Fibroblast of pulmonary artery (primary cell): ENCODE data around the gene ENTPD1.
A peak's percentile ranks its signal among the peaks of the same experiment; 100 is the strongest.
"Not testable (repeated sequence)": the region's sequence is repeated elsewhere in the genome, so short reads cannot be mapped to it uniquely, and the experiment has no call there.

Source experiments
- DNase-seq: peaks from one replicate; pipeline ENCODE4 v3.0.0-alpha.2; 2010; ENCODE audit warnings: low read depth
- H3K4me3 ChIP-seq: replicated peaks from 2 replicates; pipeline ENCODE4 v1.5.1; 2011; ENCODE audit warnings: low read depth, mild to moderate bottlenecking, control low read depth, low read length, moderate library complexity
- CTCF ChIP-seq: IDR thresholded peaks from 2 replicates; pipeline ENCODE4 v1.5.1; 2011; ENCODE audit warnings: mild to moderate bottlenecking, control low read depth, low read length, inconsistent platforms; ENCODE audit errors: missing control alignments

ENTPD1 gene

GRCh38 chr10:95728526-95728925, 27.4 kb upstream of the ENTPD1 start:
- no peak overlapping the region for H3K4me3 ChIP-seq
- DNase-seq: peak; percentile 58
- no peak for TF ChIP-seq CTCF

DNA sequence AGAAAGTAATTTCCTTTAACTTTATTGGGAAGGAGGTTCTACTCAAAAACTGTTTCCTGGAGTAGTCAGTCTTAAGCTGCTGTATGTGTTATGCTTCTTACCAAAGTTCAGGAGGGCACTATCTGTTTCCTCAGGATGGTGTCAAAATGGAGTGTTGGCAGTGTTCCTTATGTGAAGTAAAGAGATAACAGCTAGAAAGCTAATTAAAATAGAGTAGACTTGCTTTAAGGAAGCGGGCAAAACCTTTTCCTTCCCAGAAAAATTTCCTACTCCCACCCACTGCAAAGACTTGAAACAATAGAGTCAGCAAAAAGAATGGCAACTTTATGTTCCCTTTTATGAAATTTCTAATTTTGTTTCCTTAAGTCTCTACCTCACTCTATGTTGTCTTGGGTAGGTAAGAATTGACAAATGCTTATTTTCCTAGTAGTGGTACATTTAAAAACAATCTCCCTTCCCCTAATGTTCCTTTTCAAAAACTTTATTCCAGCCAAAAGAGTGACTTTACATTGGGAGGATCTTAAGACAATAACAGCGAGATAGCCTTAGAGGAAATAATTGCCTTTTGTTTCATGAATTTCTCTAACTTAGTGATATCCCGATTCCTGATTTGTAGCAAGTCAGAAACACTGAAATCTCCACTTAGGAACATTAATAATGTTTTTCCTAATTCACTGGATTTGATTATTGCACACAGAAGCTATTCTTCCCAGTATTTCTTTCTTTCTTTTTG, 26.5 kb upstream of the ENTPD1 start:
- DNase-seq: no peak

DNA sequence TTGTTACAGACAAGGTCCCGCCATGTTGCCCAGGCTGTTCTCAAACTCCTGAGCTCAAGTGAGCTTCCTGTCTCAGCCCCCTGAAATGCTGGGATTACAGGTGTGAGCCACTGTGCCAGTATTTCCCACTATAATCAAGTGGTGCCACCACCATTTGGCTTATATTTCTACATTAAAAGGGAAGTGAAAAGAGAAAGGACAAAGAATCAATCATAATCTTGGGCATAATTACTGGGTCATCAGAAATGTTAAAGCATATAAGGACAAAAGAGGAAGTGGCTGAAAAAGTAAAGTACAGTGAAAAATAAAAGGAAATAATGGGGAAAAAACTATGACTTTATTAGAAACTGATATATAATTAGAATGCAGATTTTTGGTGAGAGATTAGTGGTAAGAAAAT, 25.7 kb upstream of the ENTPD1 start:
- H3K4me3 ChIP-seq: no peak overlapping the region
- no peak for TF ChIP-seq CTCF
- no peak for DNase-seq

More for the DNA sequence above, 26.5 kb upstream of the ENTPD1 start:
- H3K4me3 ChIP-seq: no peak overlapping the region
- no peak for TF ChIP-seq CTCF

- not testable (repeated sequence) for H3K4me3 ChIP-seq, DNase-seq
Measured at GRCh38 chr10:95732907-95733306, 23.1 kb upstream of the ENTPD1 start.

- H3K4me3 ChIP-seq: no peak overlapping the region
- TF ChIP-seq CTCF: no peak
- DNase-seq: no peak
Measured at GRCh38 chr10:95739056-95739455, 16.9 kb upstream of the ENTPD1 start.

GRCh38 chr10:95741807-95742467, 14.0 kb upstream of the ENTPD1 start:
- peak; percentile 46 for TF ChIP-seq CTCF
- DNase-seq: peak; percentile 92
- no peak overlapping the region for H3K4me3 ChIP-seq

GRCh38 chr10:95742485-95742884, 13.5 kb upstream of the ENTPD1 start:
- no peak overlapping the region for H3K4me3 ChIP-seq
- no peak for TF ChIP-seq CTCF
- DNase-seq: peak; percentile 86
